HS-5 (cell line): Measurements from ENCODE around the gene LRRC56.
"Not testable (repeated sequence)": the region's sequence is repeated elsewhere in the genome, so short reads cannot be mapped to it uniquely, and the experiment has no call there.

ENCODE experiments used
- DNase-seq: peaks from one replicate; pipeline ENCODE4 v3.0.0-alpha.2; 2012; ENCODE audit warnings: low read depth

The LRRC56 gene

GRCh38 chr11:559020-559620 lies 21.8 kb downstream of the LRRC56 start:
- no peak for DNase-seq

GRCh38 chr11:559712-560304 lies 22.5 kb downstream of the LRRC56 start:
- no peak for DNase-seq

DNA sequence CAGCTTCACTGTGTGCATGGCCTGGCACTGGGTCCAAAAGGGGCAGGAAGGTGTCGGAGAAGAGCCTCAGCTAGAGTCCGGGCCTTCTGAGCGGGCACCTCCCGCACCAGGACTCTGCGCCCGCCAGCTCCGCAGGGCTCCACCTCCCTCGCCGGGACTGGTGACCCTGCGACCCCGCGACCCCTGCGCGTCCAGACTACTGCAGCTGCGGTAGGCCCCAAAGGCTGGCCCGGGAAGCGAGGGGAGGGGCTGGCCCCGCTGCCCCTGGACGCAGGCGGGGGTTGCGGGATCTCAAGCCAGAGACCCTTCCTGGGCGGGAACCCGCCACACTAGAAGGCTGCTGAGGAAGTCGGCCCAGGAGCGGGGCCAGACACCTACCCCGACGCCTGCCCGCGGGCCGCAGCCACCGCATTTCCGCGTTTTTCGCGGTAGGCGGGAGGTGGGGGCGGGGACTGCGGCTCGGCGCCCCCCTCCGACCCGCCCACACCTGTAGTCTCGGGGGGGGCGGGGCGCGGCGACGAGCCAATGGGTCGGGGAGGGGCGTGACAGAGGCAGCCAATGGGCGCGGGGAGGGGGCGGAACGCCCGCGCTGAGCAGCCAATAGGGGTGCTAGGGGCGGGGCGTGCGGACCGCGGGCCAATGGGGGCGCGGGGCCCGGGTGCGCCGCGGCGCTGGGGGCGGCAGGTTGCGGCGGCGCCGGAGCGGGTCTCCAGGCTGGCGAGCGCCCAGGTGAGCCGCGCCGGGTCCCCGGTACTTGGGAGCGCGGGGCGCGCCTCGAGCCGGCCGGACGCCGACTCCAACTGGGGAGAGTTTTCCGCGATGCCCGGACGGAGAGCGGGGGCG lies 23.2 kb downstream of the LRRC56 start, which contains the start of the genes LMNTD2 and RASSF7:
Gene LMNTD2, minus strand, starts transcription at position 434 of the 843 bp plus-strand sequence. Its CDS starts 22 bp downstream, at position 412.
Gene RASSF7, plus strand, starts transcription at position 666 of the 843 bp plus-strand sequence. CDS start 799 bp downstream, outside the sequence.
- DNase-seq: no peak

DNA sequence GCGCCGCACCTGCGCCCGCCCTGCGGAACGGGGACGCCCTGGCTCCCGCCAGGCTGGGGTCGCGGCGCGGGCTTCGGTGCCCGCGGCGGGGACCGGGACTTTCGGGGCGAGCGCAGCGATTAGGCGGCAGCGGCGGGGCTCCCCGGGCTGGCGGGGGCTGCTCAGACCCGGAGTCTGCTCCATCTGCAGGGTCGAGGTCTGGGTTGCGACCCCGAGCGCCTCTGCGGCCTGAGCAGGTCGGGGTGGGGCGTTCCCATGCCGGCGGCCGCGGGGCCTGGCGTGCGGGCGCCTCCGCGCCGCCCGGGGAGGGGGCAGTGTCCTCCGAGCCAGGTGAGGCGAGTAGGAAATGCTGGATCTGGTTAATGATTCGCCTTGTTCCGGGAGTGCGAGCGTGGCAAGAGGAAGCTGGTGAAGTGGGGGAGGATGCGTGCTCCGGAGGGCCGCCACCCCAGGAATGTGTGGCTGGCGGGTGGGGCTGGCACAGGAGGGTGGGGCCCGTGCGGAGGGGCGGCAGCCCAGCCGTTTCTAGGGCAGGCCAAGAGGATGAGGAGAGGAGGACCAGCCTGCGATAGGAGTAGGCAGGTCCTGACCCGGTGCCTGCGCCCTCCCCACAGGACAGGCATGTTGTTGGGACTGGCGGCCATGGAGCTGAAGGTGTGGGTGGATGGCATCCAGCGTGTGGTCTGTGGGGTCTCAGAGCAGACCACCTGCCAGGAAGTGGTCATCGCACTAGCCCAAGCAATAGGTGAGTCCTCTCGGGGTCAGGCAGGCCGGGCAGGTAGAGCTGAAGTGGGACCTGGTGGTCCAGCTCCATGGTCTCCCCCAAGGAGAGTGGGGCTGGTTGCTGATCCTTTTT lies 24.0 kb downstream of the LRRC56 start:
- DNase-seq: no peak

- no peak for DNase-seq
Observed at GRCh38 chr11:562046-562645, 24.8 kb downstream of the LRRC56 start.

- no peak for DNase-seq
Observed at GRCh38 chr11:563066-563811, 25.9 kb downstream of the LRRC56 start.

- no peak for DNase-seq
Observed at GRCh38 chr11:563812-564578, 26.7 kb downstream of the LRRC56 start.

GRCh38 chr11:565921-566509 lies 28.7 kb downstream of the LRRC56 start:
- no peak for DNase-seq

- no peak for DNase-seq
Observed at GRCh38 chr11:567011-567628, 29.8 kb downstream of the LRRC56 start.

GRCh38 chr11:567629-568292 lies 30.4 kb downstream of the LRRC56 start:
- no peak for DNase-seq

- peak; percentile 63 for DNase-seq
Observed at GRCh38 chr11:568306-569157, 31.2 kb downstream of the LRRC56 start.

GRCh38 chr11:569158-569885 lies 32.0 kb downstream of the LRRC56 start:
- DNase-seq: no peak

- DNase-seq: no peak
Observed at GRCh38 chr11:571802-572185, 34.5 kb downstream of the LRRC56 start.

DNA sequence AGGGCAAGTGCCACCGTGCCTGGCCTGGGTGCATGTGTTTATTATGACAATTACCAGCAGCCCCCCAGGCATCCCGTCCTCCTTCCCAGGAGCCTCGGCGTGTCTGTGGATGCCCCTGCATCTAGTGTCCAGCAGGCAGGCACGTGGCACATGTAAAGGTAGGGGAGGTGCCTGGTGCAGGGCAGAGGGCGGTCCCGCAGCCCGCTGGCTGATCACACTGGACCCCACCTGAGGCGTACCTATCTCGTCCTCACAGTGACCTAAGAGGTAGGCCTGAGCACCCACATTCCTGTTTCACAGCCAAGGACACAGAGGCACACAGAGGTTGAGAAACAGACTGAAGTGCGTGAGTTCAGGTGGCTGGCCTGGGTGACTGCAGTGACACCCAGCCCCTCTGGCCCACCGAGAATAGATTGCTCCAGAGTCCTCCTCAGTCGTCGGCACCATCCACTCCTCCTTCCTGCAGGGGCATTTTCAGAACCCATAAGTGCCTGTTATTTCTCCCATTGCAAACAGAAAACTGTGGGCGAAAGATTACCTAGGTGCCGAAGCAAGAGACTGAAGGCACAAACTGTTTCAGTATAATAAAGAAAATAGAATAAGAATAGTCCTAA lies 35.9 kb downstream of the LRRC56 start:
- no peak for DNase-seq

DNA sequence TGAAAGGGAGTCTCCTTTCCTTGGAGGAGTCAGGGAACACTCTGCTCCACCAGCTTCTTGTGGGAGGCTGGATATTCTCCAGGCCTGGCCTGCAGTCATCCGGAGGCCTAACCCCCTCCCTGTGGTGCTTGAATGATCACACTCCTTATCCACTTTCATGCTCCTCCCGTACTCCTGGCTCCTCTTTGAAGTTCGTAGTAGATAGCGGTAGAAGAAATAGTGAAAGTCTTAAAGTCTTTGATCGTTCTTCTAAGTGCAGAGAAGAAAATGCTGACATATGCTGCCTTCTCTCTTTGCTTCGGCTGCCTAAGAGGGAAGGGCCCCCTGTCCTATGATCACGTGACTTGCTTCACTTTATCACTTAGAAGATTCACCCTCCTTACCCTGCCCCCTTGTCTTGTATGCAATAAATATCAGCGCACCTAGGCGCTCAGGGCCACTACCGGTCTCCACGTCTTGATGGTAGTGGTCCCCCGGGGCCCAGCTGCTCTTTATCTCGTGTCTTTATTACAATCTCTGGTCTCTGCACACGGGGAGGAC lies 36.8 kb downstream of the LRRC56 start:
- DNase-seq: not testable (repeated sequence)

- no peak for DNase-seq
Observed at GRCh38 chr11:574632-575312, 37.4 kb downstream of the LRRC56 start.
